Activated gamma-delta T cell treated with Interleukin-2 at 50 U/mL for 16 hours (primary cell): ENCODE measurements around the gene SCN2B.

ENCODE experiments used
- DNase-seq: peaks from one replicate; pipeline ENCODE4 v3.0.0-alpha.2; 2020

SCN2B gene

GRCh38 chr11:118171269-118172062, 5.0 kb downstream of the SCN2B start:
- DNase-seq, result peak; percentile 70

GRCh38 chr11:118170882-118171268, 5.6 kb downstream of the SCN2B start:
- no peak for DNase-seq

GRCh38 chr11:118170231-118170630, 6.2 kb downstream of the SCN2B start:
- DNase-seq, result no peak

GRCh38 chr11:118169300-118170140, 6.9 kb downstream of the SCN2B start:
- DNase-seq, result no peak

GRCh38 chr11:118168751-118169150, 7.7 kb downstream of the SCN2B start:
- no peak for DNase-seq

- no peak for DNase-seq
Observed at GRCh38 chr11:118168316-118168715, 8.1 kb downstream of the SCN2B start.

GRCh38 chr11:118167906-118168305, 8.5 kb downstream of the SCN2B start:
- DNase-seq, result no peak

GRCh38 chr11:118167253-118167652, 9.2 kb downstream of the SCN2B start:
- DNase-seq, result no peak

GRCh38 chr11:118166641-118167040, 9.8 kb downstream of the SCN2B start:
- no peak for DNase-seq

GRCh38 chr11:118164885-118165284, 11.6 kb downstream of the SCN2B start:
- no peak for DNase-seq

GRCh38 chr11:118163494-118163893, 12.9 kb downstream of the SCN2B start:
- DNase-seq, result no peak

GRCh38 chr11:118162846-118163245, 13.6 kb downstream of the SCN2B start:
- DNase-seq, result no peak

GRCh38 chr11:118161786-118162185, 14.7 kb downstream of the SCN2B start:
- no peak for DNase-seq

GRCh38 chr11:118157186-118157895, 19.1 kb downstream of the SCN2B start:
- DNase-seq, result no peak

- DNase-seq, result peak; percentile 23
Observed at GRCh38 chr11:118156531-118157185, 19.8 kb downstream of the SCN2B start.

- DNase-seq, result no peak
Observed at GRCh38 chr11:118155776-118156530, 20.5 kb downstream of the SCN2B start.

- no peak for DNase-seq
Observed at GRCh38 chr11:118154641-118155040, 21.8 kb downstream of the SCN2B start.

- no peak for DNase-seq
Observed at GRCh38 chr11:118153976-118154375, 22.5 kb downstream of the SCN2B start.

- DNase-seq, result no peak
Observed at GRCh38 chr11:118153516-118153915, 22.9 kb downstream of the SCN2B start.

GRCh38 chr11:118152552-118153471, 23.6 kb downstream of the SCN2B start, which contains the start of gene SCN4B:
Gene SCN4B (minus strand): TSS chr11:118152823. CDS start chr11:118152673, 150 bp downstream.
- no peak for DNase-seq

- DNase-seq, result no peak
Observed at GRCh38 chr11:118152020-118152551, 24.4 kb downstream of the SCN2B start.
